GM12878 (cell line): ENCODE results near the gene LRRK1.

Experiments
- BCL11A ChIP-seq: IDR thresholded peaks from 2 replicates; pipeline ENCODE4 v1.6.1; 2011; ENCODE audit warnings: low read depth, low read length
- BHLHE40 ChIP-seq, 2 experiments: fragments of 450-650 bp in 1 of 2; IDR thresholded peaks; 2 replicates each; pipeline ENCODE4 v1.6.1; 2011 to 2017; ENCODE audit warnings: low read depth in 2 of 2, borderline replicate concordance in 1 of 2, improper control_type of control experiment in 1 of 2, low read length in 1 of 2, mild to moderate bottlenecking in 1 of 2
- CBX3 ChIP-seq: fragments of 200-600 bp; sonication (generic); IDR thresholded peaks from 2 replicates; pipeline ENCODE4 v1.6.1; 2016; ENCODE audit warnings: low read depth, borderline replicate concordance
- EP300 ChIP-seq, 2 experiments: fragments of 150-350 bp in 1 of 2; IDR thresholded peaks; 2 replicates each; pipeline ENCODE4 v1.6.1; 2011 to 2012; ENCODE audit warnings: low read depth in 2 of 2, low read length in 2 of 2, borderline replicate concordance in 1 of 2, improper control_type of control experiment in 1 of 2, inconsistent platforms in 1 of 2; ENCODE audit not compliant: control insufficient read depth in 1 of 2
- HCFC1 ChIP-seq: fragments of 150-350 bp; IDR thresholded peaks from 2 replicates; pipeline ENCODE4 v1.6.1; 2014; ENCODE audit warnings: low read length
- NBN ChIP-seq: fragments of 450-650 bp; IDR thresholded peaks from 2 replicates; pipeline ENCODE4 v1.6.1; 2016
- POLR2AphosphoS5 ChIP-seq: IDR thresholded peaks from 2 replicates; pipeline ENCODE4 v1.6.1; 2011; ENCODE audit warnings: mild to moderate bottlenecking, low read length, inconsistent platforms
- ZNF24 ChIP-seq: fragments of 450-650 bp; IDR thresholded peaks from 2 replicates; pipeline ENCODE4 v1.6.1; 2017; ENCODE audit warnings: antibody characterized with exemption, mild to moderate bottlenecking
- TF ChIP-seq, protein P1 (sequence below), 3 experiments: IDR thresholded peaks in 2 of 3; conservative IDR thresholded peaks in 1 of 3; 2 replicates each; pipeline ENCODE4 v1.5.1; 2011; ENCODE audit warnings: low read depth in 3 of 3, low read length in 3 of 3, mild to moderate bottlenecking in 3 of 3, control low read depth in 2 of 3, moderate library complexity in 2 of 3, inconsistent platforms in 1 of 3, mixed read lengths in 1 of 3; ENCODE audit not compliant: control insufficient read depth in 2 of 3, insufficient read depth in 1 of 3; ENCODE audit errors: extremely low read depth in 1 of 3
- TF ChIP-seq, protein P2 (sequence below): IDR thresholded peaks from 2 replicates; pipeline ENCODE4 v1.6.1; 2012; ENCODE audit warnings: low read depth, low read length, improper control_type of control experiment
- TF ChIP-seq, protein P3 (sequence below): fragments of 450-650 bp; IDR thresholded peaks from 2 replicates; pipeline ENCODE4 v1.6.1; 2017; ENCODE audit warnings: antibody characterized with exemption, mild to moderate bottlenecking, moderate library complexity
- TF ChIP-seq, protein P4 (sequence below): IDR thresholded peaks from 2 replicates; pipeline ENCODE4 v1.6.1; 2011; ENCODE audit warnings: low read depth, low read length, improper control_type of control experiment, borderline replicate concordance

DNA sequence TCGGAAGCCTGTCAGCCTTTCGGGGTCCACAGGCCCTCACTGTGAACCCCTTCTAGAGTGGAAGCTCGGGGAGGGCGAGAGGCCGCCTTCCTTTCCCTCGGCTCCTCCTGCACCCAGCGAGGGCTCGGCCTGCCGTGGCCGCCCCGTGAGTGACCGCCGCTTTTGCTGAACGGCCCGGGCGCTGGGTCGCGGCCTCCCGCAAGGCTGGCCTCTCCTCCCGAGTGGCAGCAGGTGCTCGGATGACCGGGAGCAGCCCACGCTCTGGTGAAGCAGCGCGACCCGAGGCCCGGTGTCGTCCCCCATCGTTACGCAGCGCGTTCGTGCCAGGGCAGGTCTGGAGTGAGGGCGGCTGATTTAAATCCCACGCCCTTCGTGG is 53.8 kb downstream of the LRRK1 start:
- no peak for TF ChIP-seq EP300 (IDR thresholded peaks at IDR 0.05; ENCODE audit: borderline replicate concordance in 1 of 2, control insufficient read depth in 1 of 2, low read depth in 2 of 2, low read length in 2 of 2)
- TF ChIP-seq, protein P1, sequence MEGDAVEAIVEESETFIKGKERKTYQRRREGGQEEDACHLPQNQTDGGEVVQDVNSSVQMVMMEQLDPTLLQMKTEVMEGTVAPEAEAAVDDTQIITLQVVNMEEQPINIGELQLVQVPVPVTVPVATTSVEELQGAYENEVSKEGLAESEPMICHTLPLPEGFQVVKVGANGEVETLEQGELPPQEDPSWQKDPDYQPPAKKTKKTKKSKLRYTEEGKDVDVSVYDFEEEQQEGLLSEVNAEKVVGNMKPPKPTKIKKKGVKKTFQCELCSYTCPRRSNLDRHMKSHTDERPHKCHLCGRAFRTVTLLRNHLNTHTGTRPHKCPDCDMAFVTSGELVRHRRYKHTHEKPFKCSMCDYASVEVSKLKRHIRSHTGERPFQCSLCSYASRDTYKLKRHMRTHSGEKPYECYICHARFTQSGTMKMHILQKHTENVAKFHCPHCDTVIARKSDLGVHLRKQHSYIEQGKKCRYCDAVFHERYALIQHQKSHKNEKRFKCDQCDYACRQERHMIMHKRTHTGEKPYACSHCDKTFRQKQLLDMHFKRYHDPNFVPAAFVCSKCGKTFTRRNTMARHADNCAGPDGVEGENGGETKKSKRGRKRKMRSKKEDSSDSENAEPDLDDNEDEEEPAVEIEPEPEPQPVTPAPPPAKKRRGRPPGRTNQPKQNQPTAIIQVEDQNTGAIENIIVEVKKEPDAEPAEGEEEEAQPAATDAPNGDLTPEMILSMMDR (IDR thresholded peaks at IDR 0.05 in 2 of 3, conservative IDR thresholded peaks at IDR 0.05 in 1 of 3; ENCODE audit: control insufficient read depth in 2 of 3, extremely low read depth in 1 of 3, insufficient read depth in 1 of 3, low read depth in 3 of 3, low read length in 3 of 3) = no peak
- TF ChIP-seq BCL11A = no peak
- TF ChIP-seq POLR2AphosphoS5 = no peak
- TF ChIP-seq NBN = no peak
- no peak for TF ChIP-seq ZNF24
- TF ChIP-seq, protein P2, sequence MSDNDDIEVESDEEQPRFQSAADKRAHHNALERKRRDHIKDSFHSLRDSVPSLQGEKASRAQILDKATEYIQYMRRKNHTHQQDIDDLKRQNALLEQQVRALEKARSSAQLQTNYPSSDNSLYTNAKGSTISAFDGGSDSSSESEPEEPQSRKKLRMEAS = no peak
- no peak for TF ChIP-seq CBX3
- no peak for TF ChIP-seq HCFC1
- no peak for TF ChIP-seq BHLHE40 (IDR thresholded peaks at IDR 0.05; ENCODE audit: borderline replicate concordance in 1 of 2, low read depth in 2 of 2, low read length in 1 of 2)
- TF ChIP-seq, protein P3, sequence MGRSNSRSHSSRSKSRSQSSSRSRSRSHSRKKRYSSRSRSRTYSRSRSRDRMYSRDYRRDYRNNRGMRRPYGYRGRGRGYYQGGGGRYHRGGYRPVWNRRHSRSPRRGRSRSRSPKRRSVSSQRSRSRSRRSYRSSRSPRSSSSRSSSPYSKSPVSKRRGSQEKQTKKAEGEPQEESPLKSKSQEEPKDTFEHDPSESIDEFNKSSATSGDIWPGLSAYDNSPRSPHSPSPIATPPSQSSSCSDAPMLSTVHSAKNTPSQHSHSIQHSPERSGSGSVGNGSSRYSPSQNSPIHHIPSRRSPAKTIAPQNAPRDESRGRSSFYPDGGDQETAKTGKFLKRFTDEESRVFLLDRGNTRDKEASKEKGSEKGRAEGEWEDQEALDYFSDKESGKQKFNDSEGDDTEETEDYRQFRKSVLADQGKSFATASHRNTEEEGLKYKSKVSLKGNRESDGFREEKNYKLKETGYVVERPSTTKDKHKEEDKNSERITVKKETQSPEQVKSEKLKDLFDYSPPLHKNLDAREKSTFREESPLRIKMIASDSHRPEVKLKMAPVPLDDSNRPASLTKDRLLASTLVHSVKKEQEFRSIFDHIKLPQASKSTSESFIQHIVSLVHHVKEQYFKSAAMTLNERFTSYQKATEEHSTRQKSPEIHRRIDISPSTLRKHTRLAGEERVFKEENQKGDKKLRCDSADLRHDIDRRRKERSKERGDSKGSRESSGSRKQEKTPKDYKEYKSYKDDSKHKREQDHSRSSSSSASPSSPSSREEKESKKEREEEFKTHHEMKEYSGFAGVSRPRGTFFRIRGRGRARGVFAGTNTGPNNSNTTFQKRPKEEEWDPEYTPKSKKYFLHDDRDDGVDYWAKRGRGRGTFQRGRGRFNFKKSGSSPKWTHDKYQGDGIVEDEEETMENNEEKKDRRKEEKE = no peak
- TF ChIP-seq, protein P4, sequence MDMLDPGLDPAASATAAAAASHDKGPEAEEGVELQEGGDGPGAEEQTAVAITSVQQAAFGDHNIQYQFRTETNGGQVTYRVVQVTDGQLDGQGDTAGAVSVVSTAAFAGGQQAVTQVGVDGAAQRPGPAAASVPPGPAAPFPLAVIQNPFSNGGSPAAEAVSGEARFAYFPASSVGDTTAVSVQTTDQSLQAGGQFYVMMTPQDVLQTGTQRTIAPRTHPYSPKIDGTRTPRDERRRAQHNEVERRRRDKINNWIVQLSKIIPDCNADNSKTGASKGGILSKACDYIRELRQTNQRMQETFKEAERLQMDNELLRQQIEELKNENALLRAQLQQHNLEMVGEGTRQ = no peak
